DOHH2 (cell line): Measurements from ENCODE around the gene KRT80.

ENCODE experiments used
- H3F3A ChIP-seq: fragments of 200-600 bp; sonication (generic), shearing (Covaris generic); 2 replicates; pipeline ENCODE4 v1.6.0; 2016; ENCODE audit warnings: antibody characterized with exemption, mild to moderate bottlenecking; ENCODE audit not compliant: control insufficient read depth, insufficient read depth
- H3K27ac ChIP-seq: fragments of 200-600 bp; sonication (generic); 2 replicates; pipeline ENCODE4 v1.5.1; 2014; ENCODE audit warnings: low read depth, mild to moderate bottlenecking, low read length, moderate library complexity
- H3K27me3 ChIP-seq: fragments of 200-600 bp; sonication (generic); 2 replicates; pipeline ENCODE4 v1.6.1; 2014; ENCODE audit warnings: mild to moderate bottlenecking, low read length, mixed read lengths; ENCODE audit not compliant: control insufficient read depth
- H3K36me3 ChIP-seq: fragments of 200-600 bp; sonication (generic); 2 replicates; pipeline ENCODE4 v1.6.1; 2014; ENCODE audit warnings: mild to moderate bottlenecking, low read length, moderate library complexity, mixed read lengths; ENCODE audit not compliant: control insufficient read depth
- H3K4me1 ChIP-seq: fragments of 200-600 bp; sonication (generic); 2 replicates; pipeline ENCODE4 v1.6.1; 2014; ENCODE audit warnings: mild to moderate bottlenecking, low read length, mixed read lengths; ENCODE audit not compliant: control insufficient read depth
- H3K4me2 ChIP-seq: fragments of 200-600 bp; sonication (generic); 2 replicates; pipeline ENCODE4 v1.6.0; 2014; ENCODE audit warnings: mild to moderate bottlenecking, low read length, moderate library complexity
- H3K4me3 ChIP-seq: fragments of 200-600 bp; sonication (generic); 2 replicates; pipeline ENCODE4 v1.5.1; 2014; ENCODE audit warnings: mild to moderate bottlenecking, low read length, mixed read lengths
- H3K79me2 ChIP-seq: fragments of 200-600 bp; sonication (generic); 2 replicates; pipeline ENCODE4 v1.6.1; 2014; ENCODE audit warnings: mild to moderate bottlenecking, low read length, mixed read lengths; ENCODE audit not compliant: control insufficient read depth
- H3K9me2 ChIP-seq: fragments of 200-600 bp; sonication (generic); replicated peaks from 2 replicates; pipeline ENCODE4 v1.6.1; 2014; ENCODE audit warnings: mild to moderate bottlenecking, low read length, mixed read lengths; ENCODE audit not compliant: control insufficient read depth
- H3K9me3 ChIP-seq: fragments of 200-600 bp; sonication (generic); 2 replicates; pipeline ENCODE4 v1.6.1; 2014; ENCODE audit warnings: antibody characterized with exemption, low read length, mixed read lengths; ENCODE audit not compliant: control insufficient read depth, insufficient read depth
- H4K20me1 ChIP-seq: fragments of 200-600 bp; sonication (generic); 2 replicates; pipeline ENCODE4 v1.6.0; 2014; ENCODE audit warnings: low read depth, mild to moderate bottlenecking, antibody characterized with exemption, low read length, moderate library complexity; ENCODE audit not compliant: control insufficient read depth, insufficient read depth
- CTCF ChIP-seq: fragments of 200-600 bp; sonication (generic); IDR thresholded peaks from one replicate; pipeline ENCODE4 v1.5.1; 2014; ENCODE audit warnings: antibody characterized with exemption, mild to moderate bottlenecking, low read depth, low read length; ENCODE audit not compliant: poor library complexity, severe bottlenecking
- EZH2phosphoT487 ChIP-seq: fragments of 200-600 bp; sonication (generic); IDR thresholded peaks from 2 replicates; pipeline ENCODE4 v1.6.1; 2017; ENCODE audit warnings: borderline replicate concordance, mild to moderate bottlenecking, antibody characterized with exemption, low read length, moderate library complexity, mixed read lengths

KRT80 gene

GRCh38 chr12:52147964-52148463, 43.8 kb downstream of the KRT80 start:
- Histone ChIP-seq H3K4me3 (no peak overlapping the region), H3K27me3 (no peaks in the 10 kb centered on the region), H4K20me1 (no peaks in the 10 kb centered on the region), H3K27ac (no peak overlapping the region), H3K36me3 (no peaks in the 10 kb centered on the region), H3F3A (no peaks in the 10 kb centered on the region), H3K9me2 (no peaks in the 10 kb centered on the region), H3K4me2 (no peak overlapping the region), H3K9me3 (no peaks in the 10 kb centered on the region), H3K4me1 (no peaks in the 10 kb centered on the region), H3K79me2 (no peaks in the 10 kb centered on the region; the same call in 1 of the 2 replicates)
- TF ChIP-seq CTCF (no peak), EZH2phosphoT487 (no peak)

- no peaks in the 10 kb centered on the region for H3K27me3 ChIP-seq
- no peak overlapping the region for H3K4me2 ChIP-seq
- H3F3A ChIP-seq, result no peaks in the 10 kb centered on the region
- no peak overlapping the region for H3K27ac ChIP-seq
- TF ChIP-seq CTCF (no peak), EZH2phosphoT487 (no peak)
- no peaks in the 10 kb centered on the region for H3K9me2 ChIP-seq
- no peaks in the 10 kb centered on the region; the same call in 1 of the 2 replicates for H3K79me2 ChIP-seq
- H3K4me3 ChIP-seq, result no peak overlapping the region
- H4K20me1 ChIP-seq, result no peaks in the 10 kb centered on the region
- H3K36me3 ChIP-seq, result no peaks in the 10 kb centered on the region
- no peaks in the 10 kb centered on the region for H3K4me1 ChIP-seq
- H3K9me3 ChIP-seq, result no peaks in the 10 kb centered on the region
Measured at GRCh38 chr12:52147367-52147963, 44.3 kb downstream of the KRT80 start.

GRCh38 chr12:52146822-52147366, 44.9 kb downstream of the KRT80 start:
- Histone ChIP-seq H4K20me1 (no peaks in the 10 kb centered on the region), H3F3A (no peaks in the 10 kb centered on the region), H3K27ac (no peak overlapping the region), H3K79me2 (no peaks in the 10 kb centered on the region; the same call in 1 of the 2 replicates), H3K4me1 (no peaks in the 10 kb centered on the region), H3K9me3 (no peaks in the 10 kb centered on the region), H3K4me2 (no peak overlapping the region), H3K36me3 (no peaks in the 10 kb centered on the region), H3K27me3 (no peaks in the 10 kb centered on the region), H3K9me2 (no peaks in the 10 kb centered on the region), H3K4me3 (no peak overlapping the region)
- no peak for TF ChIP-seq CTCF
- no peak for TF ChIP-seq EZH2phosphoT487
